Amniotic stem cell (primary cell): ENCODE measurements around the gene ACTA2.

Experiments used
- DNase-seq: peaks from one replicate; lab custom pipeline; 2025; lab: John Stamatoyannopoulos, UW

Gene ACTA2

GRCh38 chr10:88952647-88953111 is at the start of gene ACTA2:
Gene ACTA2, minus strand, starts transcription at chr10:88952773. Its CDS starts 3,843 bp downstream, at chr10:88948930.
- peak; percentile 78 for DNase-seq

GRCh38 chr10:89001729-89002072 is 49.1 kb upstream of the ACTA2 start:
- DNase-seq: no peak

GRCh38 chr10:89001024-89001728 is 48.6 kb upstream of the ACTA2 start:
- no peak for DNase-seq

GRCh38 chr10:88999625-89000024 is 47.1 kb upstream of the ACTA2 start:
- no peak for DNase-seq

GRCh38 chr10:88996927-88997326 is 44.4 kb upstream of the ACTA2 start:
- DNase-seq: no peak

GRCh38 chr10:88995156-88995876 is 42.7 kb upstream of the ACTA2 start:
- DNase-seq: no peak

GRCh38 chr10:88994019-88994418 is 41.4 kb upstream of the ACTA2 start:
- no peak for DNase-seq

GRCh38 chr10:88992921-88993524 is 40.5 kb upstream of the ACTA2 start:
- DNase-seq: no peak

GRCh38 chr10:88991899-88992320 is 39.3 kb upstream of the ACTA2 start:
- DNase-seq: no peak

GRCh38 chr10:88991161-88991898 is 38.8 kb upstream of the ACTA2 start:
- DNase-seq: no peak

- DNase-seq: no peak
These were observed 38.0 kb upstream of the ACTA2 start, which contains the start of gene FAS for GRCh38 chr10:88990384-88991160. Gene FAS, plus strand, starts transcription at chr10:88990798. Its CDS starts 79 bp downstream, at chr10:88990877.

- peak; percentile 59 for DNase-seq
These were observed 37.3 kb upstream of the ACTA2 start for GRCh38 chr10:88989824-88990383.

- no peak for DNase-seq
These were observed 36.9 kb upstream of the ACTA2 start for GRCh38 chr10:88989423-88989822.

- no peak for DNase-seq
These were observed 35.3 kb upstream of the ACTA2 start for GRCh38 chr10:88987840-88988239.

GRCh38 chr10:88987243-88987725 is 34.7 kb upstream of the ACTA2 start:
- DNase-seq: no peak

GRCh38 chr10:88986549-88987242 is 34.1 kb upstream of the ACTA2 start:
- DNase-seq: no peak

- DNase-seq: no peak
These were observed 32.0 kb upstream of the ACTA2 start for GRCh38 chr10:88984525-88984924.

- DNase-seq: no peak
These were observed 31.4 kb upstream of the ACTA2 start for GRCh38 chr10:88983939-88984338.

- no peak for DNase-seq
These were observed 30.6 kb upstream of the ACTA2 start for GRCh38 chr10:88983206-88983605.

GRCh38 chr10:88982366-88982765 is 29.8 kb upstream of the ACTA2 start:
- DNase-seq: no peak
